Ishikawa (cell line): ENCODE data around the gene FIGN.

ENCODE experiments used
- CREB1 ChIP-seq: IDR thresholded peaks from 2 replicates; pipeline ENCODE4 v1.6.1; 2012; ENCODE audit warnings: low read depth
- EP300 ChIP-seq: IDR thresholded peaks from 2 replicates; pipeline ENCODE4 v1.6.1; 2012; ENCODE audit warnings: borderline replicate concordance
- FOXM1 ChIP-seq: IDR thresholded peaks from 2 replicates; pipeline ENCODE4 v1.6.1; 2012; ENCODE audit warnings: low read depth, borderline replicate concordance
- MAX ChIP-seq: IDR thresholded peaks from 2 replicates; pipeline ENCODE4 v1.6.1; 2012
- REST ChIP-seq: IDR thresholded peaks from 2 replicates; pipeline ENCODE4 v1.6.1; 2012; ENCODE audit warnings: low read depth, mild to moderate bottlenecking
- TAF1 ChIP-seq: IDR thresholded peaks from 2 replicates; pipeline ENCODE4 v1.6.1; 2012; ENCODE audit warnings: low read depth, mild to moderate bottlenecking
- YY1 ChIP-seq: IDR thresholded peaks from 2 replicates; pipeline ENCODE4 v1.6.1; 2012; ENCODE audit warnings: low read depth
- ZBTB7A ChIP-seq: IDR thresholded peaks from 2 replicates; pipeline ENCODE4 v1.6.1; 2012; ENCODE audit warnings: low read depth

- TF ChIP-seq REST, result no peak
- no peak for TF ChIP-seq TAF1
- no peak for TF ChIP-seq MAX
- TF ChIP-seq YY1, result no peak
- no peak for TF ChIP-seq CREB1
- TF ChIP-seq EP300, result no peak
- no peak for TF ChIP-seq ZBTB7A
- TF ChIP-seq FOXM1, result no peak
These were observed 179.3 kb downstream of the FIGN start for GRCh38 chr2:163556511-163556910.
